Measurements from ENCODE around the gene TMEM130. TPM values are rescaled to one million over a fixed set of nuclear protein-coding genes. Genes with fewer than 3 reads are reported as not detected.

The TMEM130 gene
- total RNA-seq, 1 experiment from 2014 or later = 2.1 TPM

DNA sequence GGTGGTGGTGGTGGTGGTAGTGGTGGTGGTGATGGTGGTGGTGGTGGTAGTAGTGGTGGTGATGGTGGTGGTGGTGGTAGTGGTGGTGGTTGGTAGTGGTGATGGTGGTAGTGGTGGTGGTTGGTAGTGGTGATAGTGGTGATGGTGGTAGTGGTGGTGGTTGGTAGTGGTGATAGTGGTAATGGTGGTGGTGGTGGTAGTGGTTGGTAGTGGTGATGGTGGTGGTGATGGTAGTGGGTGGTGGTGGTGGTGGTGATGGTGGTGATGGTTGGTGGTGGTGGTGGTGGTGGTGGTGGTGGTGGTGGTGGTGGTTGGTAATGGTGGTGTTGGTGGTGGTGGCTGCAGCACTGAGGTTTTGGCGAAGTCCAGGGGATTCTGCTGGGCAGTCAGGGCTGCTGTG is 58.5 kb downstream of the TMEM130 start:
- CTCF ChIA-PET = no interaction called here

DNA sequence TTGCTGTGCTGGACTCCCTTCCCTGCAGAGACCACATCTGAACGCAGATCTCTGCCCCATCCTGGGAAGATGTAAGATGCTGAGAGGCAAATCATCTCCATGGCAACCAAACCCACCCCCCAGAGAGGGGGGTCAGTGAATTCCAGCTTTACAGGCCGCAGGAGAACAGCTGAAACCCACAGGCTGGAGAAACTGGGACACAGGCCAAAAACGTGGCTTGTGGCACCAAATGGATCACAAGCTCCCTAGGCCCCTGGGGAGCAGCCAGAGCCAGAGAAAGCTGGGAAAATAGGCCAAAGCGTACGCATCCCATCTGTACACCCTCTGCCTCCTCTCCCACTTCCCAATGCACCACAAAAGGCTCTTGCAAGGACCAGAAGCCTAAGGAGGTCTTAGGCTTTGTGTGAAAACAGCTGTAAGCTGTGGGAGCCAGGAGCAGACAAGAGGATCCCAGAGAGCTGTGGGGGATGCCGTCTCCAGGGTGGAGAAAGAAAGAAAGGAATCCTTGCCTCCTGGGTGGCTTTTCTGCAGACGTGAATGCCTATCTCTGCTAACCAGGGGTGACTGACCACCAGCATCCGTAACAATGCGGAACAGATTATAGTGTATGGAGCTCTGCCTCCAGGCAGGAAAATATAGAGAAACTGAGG is 59.5 kb downstream of the TMEM130 start:
- no peak overlapping the region for H3K4me3 ChIP-seq
- H3K36me3 ChIP-seq (ENCODE audit: low read depth) = no peaks in the 10 kb centered on the region
- no peaks in the 10 kb centered on the region for H3K79me2 ChIP-seq (ENCODE audit: low read depth)
- H3K27ac ChIP-seq = no peak overlapping the region
- no TSS peak for BruUV-seq (replicated peaks)
- intact Hi-C loops (cut with micrococcal nuclease; ENCODE audit: unreplicated experiment) = no loop called here
- peaks cover 6% of the 10 kb centered on the region; the same call in 1 of the 2 replicates for H3K27me3 ChIP-seq (ENCODE audit: insufficient read depth, low read depth)
- no peaks in the 10 kb centered on the region for H3K9me3 ChIP-seq (ENCODE audit: insufficient read depth, low read depth)
- POLR2A ChIA-PET (ENCODE audit: unreplicated experiment) = no interaction called here
- no peak for TF ChIP-seq EZH2 (IDR thresholded peaks at IDR 0.05; ENCODE audit: low read depth)
- TF ChIP-seq, protein P1, sequence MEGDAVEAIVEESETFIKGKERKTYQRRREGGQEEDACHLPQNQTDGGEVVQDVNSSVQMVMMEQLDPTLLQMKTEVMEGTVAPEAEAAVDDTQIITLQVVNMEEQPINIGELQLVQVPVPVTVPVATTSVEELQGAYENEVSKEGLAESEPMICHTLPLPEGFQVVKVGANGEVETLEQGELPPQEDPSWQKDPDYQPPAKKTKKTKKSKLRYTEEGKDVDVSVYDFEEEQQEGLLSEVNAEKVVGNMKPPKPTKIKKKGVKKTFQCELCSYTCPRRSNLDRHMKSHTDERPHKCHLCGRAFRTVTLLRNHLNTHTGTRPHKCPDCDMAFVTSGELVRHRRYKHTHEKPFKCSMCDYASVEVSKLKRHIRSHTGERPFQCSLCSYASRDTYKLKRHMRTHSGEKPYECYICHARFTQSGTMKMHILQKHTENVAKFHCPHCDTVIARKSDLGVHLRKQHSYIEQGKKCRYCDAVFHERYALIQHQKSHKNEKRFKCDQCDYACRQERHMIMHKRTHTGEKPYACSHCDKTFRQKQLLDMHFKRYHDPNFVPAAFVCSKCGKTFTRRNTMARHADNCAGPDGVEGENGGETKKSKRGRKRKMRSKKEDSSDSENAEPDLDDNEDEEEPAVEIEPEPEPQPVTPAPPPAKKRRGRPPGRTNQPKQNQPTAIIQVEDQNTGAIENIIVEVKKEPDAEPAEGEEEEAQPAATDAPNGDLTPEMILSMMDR (conservative IDR thresholded peaks at IDR 0.05) = no peak
- no peak overlapping the region for H2AFZ ChIP-seq
- H3K4me2 ChIP-seq = no peak overlapping the region
- no peak for DNase-seq
- H3K4me1 ChIP-seq (replicated peaks; ENCODE audit: insufficient read depth) = no peaks in the 10 kb centered on the region
- CTCF ChIA-PET = no interaction called here
- no peaks in the 10 kb centered on the region for H4K20me1 ChIP-seq (ENCODE audit: insufficient read depth)
- no peaks in the 10 kb centered on the region for H3F3A ChIP-seq (ENCODE audit: insufficient read depth, low read depth)
- H3K9me2 ChIP-seq (ENCODE audit: insufficient read depth) = no peaks in the 10 kb centered on the region

More for the DNA sequence above, 58.5 kb downstream of the TMEM130 start:
- Histone ChIP-seq H4K20me1 (ENCODE audit: insufficient read depth) (no peaks in the 10 kb centered on the region), H3K27me3 (ENCODE audit: insufficient read depth, low read depth) (peaks cover 6% of the 10 kb centered on the region; the same call in 1 of the 2 replicates), H3K27ac (no peak overlapping the region), H3K36me3 (ENCODE audit: low read depth) (no peaks in the 10 kb centered on the region), H3K4me1 (replicated peaks; ENCODE audit: insufficient read depth) (no peaks in the 10 kb centered on the region), H2AFZ (no peak overlapping the region), H3K9me3 (ENCODE audit: insufficient read depth, low read depth) (no peaks in the 10 kb centered on the region), H3K4me3 (no peak overlapping the region), H3K9me2 (ENCODE audit: insufficient read depth) (no peaks in the 10 kb centered on the region), H3K79me2 (ENCODE audit: low read depth) (no peaks in the 10 kb centered on the region), H3K4me2 (no peak overlapping the region), H3F3A (ENCODE audit: insufficient read depth, low read depth) (no peaks in the 10 kb centered on the region)
- DNase-seq = no peak
- intact Hi-C loops (cut with micrococcal nuclease; ENCODE audit: unreplicated experiment) = no loop called here
- BruUV-seq (replicated peaks) = no TSS peak
- POLR2A ChIA-PET (ENCODE audit: unreplicated experiment) = no interaction called here
- TF ChIP-seq EZH2 (IDR thresholded peaks at IDR 0.05; ENCODE audit: low read depth) = no peak
- TF ChIP-seq, protein P1 (conservative IDR thresholded peaks at IDR 0.05) = no peak

DNA sequence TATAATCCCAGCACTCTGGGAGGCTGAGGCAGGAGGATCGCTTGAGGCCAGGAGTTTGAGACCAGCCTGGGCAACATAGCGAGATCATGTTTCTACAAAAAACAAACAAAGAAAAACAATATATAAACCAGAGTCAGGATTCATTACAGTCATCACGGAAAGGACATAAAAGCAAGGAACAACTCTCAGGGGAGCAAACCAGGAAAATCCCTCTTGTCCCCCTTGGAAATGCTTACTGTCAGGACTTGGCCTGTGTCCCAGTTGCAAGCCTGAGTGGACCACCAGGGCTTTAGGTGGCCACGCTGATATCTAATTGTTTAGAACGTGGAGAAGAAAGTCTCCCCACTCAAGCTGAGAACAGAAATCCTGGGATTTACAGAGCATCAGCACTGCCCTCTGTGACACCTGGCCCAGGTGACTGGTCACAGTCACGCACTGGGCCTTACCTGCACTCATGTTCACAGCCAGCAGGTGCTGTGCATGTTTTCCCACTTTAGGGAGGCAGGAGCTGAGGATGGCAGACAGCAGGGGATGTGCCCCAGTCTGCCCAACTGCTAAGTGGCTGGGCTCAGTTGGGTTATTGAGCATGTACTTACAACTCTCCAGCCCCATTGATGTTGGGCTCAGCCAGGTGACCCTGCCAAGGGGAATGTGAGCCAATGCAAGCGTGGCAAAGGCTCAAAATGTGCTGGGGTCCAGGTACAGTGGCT is 60.9 kb downstream of the TMEM130 start:
- Histone ChIP-seq H3K79me2 (ENCODE audit: low read depth) (no peaks in the 10 kb centered on the region), H3K36me3 (ENCODE audit: low read depth) (no peaks in the 10 kb centered on the region), H3K27ac (no peak overlapping the region), H3K9me3 (ENCODE audit: insufficient read depth, low read depth) (no peaks in the 10 kb centered on the region), H3K9me2 (ENCODE audit: insufficient read depth) (no peaks in the 10 kb centered on the region), H3K4me3 (no peak overlapping the region), H2AFZ (no peak overlapping the region), H3F3A (ENCODE audit: insufficient read depth, low read depth) (no peaks in the 10 kb centered on the region), H3K4me1 (replicated peaks; ENCODE audit: insufficient read depth) (no peaks in the 10 kb centered on the region), H4K20me1 (ENCODE audit: insufficient read depth) (no peaks in the 10 kb centered on the region), H3K27me3 (ENCODE audit: insufficient read depth, low read depth) (no peaks in the 10 kb centered on the region; the same call in 1 of the 2 replicates), H3K4me2 (no peak overlapping the region)
- no peak for DNase-seq
- intact Hi-C loops (cut with micrococcal nuclease; ENCODE audit: unreplicated experiment) = no loop called here
- BruUV-seq (replicated peaks) = no TSS peak
- TF ChIP-seq, protein P1 (conservative IDR thresholded peaks at IDR 0.05) = no peak
- no peak for TF ChIP-seq EZH2 (IDR thresholded peaks at IDR 0.05; ENCODE audit: low read depth)
- POLR2A ChIA-PET (ENCODE audit: unreplicated experiment) = no interaction called here
- CTCF ChIA-PET = no interaction called here
